PC-9 (cell line): ENCODE data around the gene COL27A1.

Source experiments
- CTCF ChIP-seq: fragments of 200-600 bp; sonication (generic); conservative IDR thresholded peaks from 2 replicates; pipeline ENCODE4 v1.6.1; 2017; ENCODE audit warnings: mixed run types, antibody characterized with exemption, mild to moderate bottlenecking, moderate library complexity
- EZH2 ChIP-seq: fragments of 200-600 bp; sonication (generic); IDR thresholded peaks from 2 replicates; pipeline ENCODE4 v1.8.0; 2017; ENCODE audit warnings: antibody characterized with exemption, low read depth

DNA sequence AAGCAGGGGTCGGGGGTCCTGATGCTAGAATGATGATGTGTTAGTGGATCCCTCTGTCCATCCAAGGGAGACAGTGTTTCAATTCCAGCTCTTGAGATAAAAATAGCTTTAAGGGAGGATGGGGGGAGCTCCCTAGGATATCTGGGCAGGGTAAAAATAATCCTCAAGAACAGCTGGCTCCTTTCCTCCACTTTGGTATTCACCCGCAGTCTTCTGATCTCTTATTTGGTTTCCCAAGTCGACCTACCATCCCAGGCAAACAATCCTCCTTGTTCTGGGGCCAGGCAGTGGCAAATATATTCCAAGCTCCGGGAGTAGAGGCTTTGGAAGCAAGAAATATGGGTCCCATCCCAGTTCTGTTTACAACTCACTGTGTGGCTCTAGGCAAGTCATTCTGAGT is 14.5 kb upstream of the COL27A1 start:
- no peak for TF ChIP-seq CTCF
- no peak for TF ChIP-seq EZH2
